B cell (primary cell): ENCODE results near the gene STAT1. TPM values are rescaled to one million over a fixed set of nuclear protein-coding genes. Genes with fewer than 3 reads are reported as not detected.

Experiments used
- ATAC-seq: fragments of 200-7000 bp; cut with Tn5 transposase; one replicate; pipeline ENCODE4 v1.10.0; 2021; ENCODE audit warnings: low read depth, mild to moderate bottlenecking, moderate number of reproducible peaks, moderate library complexity
- CTCF ChIA-PET: fragments of 350-600 bp; sonication (Branson Sonifier 250); formaldehyde crosslinking; loops from one replicate; lab custom pipeline; 2021; ENCODE audit warnings: antibody characterized with exemption, inconsistent platforms; lab: Charles Lee
- POLR2A ChIA-PET: fragments of 350-600 bp; sonication (Branson Sonifier 250); formaldehyde crosslinking; loops from one replicate; lab custom pipeline; 2021; ENCODE audit warnings: antibody characterized with exemption; lab: Charles Lee
- DNase-seq: peaks from one replicate; pipeline ENCODE4 v3.0.0; 2013
- H2AFZ ChIP-seq: 2 replicates; pipeline ENCODE4 v1.6.1; 2012; ENCODE audit warnings: mild to moderate bottlenecking, low read depth, low read length; ENCODE audit not compliant: insufficient read depth, poor library complexity, severe bottlenecking
- H3K27ac ChIP-seq, 2 donors: 1 replicate in 1 of 2; 2 replicates in 1 of 2; pipeline ENCODE4 v1.5.1; 2012 to 2013; ENCODE audit warnings: low read length in 2 of 2, mild to moderate bottlenecking in 2 of 2, moderate library complexity in 1 of 2
- H3K27me3 ChIP-seq, 4 experiments: fragments of 200-600 bp in 1 of 4; sonication (generic) in 1 of 4; replicated peaks in 1 of 4; 1 replicate in 2 of 4; 2 replicates in 2 of 4; pipeline versions ENCODE4 v1.6.1 to v1.7.0; 2013 to 2016; ENCODE audit warnings: low read length in 3 of 4, mild to moderate bottlenecking in 2 of 4, mixed read lengths in 1 of 4, moderate library complexity in 1 of 4; ENCODE audit not compliant: insufficient read depth in 4 of 4, control insufficient read depth in 3 of 4; ENCODE audit errors: control extremely low read depth in 1 of 4
- H3K36me3 ChIP-seq, 2 experiments: replicated peaks in 1 of 2; 1 replicate in 1 of 2; 2 replicates in 1 of 2; pipeline versions ENCODE4 v1.6.1 to v1.7.1; 2013; ENCODE audit warnings: low read length in 1 of 2; ENCODE audit not compliant: insufficient read depth in 2 of 2, control insufficient read depth in 1 of 2; ENCODE audit errors: control extremely low read depth in 1 of 2, extremely low read depth in 1 of 2
- H3K4me1 ChIP-seq, 2 donors: fragments of 200-600 bp in 1 of 2; sonication (generic) in 1 of 2; 1 replicate in 1 of 2; 2 replicates in 1 of 2; pipeline versions ENCODE4 v1.5.1 to v1.6.1; 2013 to 2017; ENCODE audit warnings: low read length in 2 of 2; ENCODE audit not compliant: control insufficient read depth in 2 of 2, insufficient read depth in 2 of 2
- H3K4me2 ChIP-seq: replicated peaks from 2 replicates; pipeline ENCODE3; 2012; ENCODE audit warnings: mild to moderate bottlenecking, low read depth, low read length; ENCODE audit not compliant: poor library complexity, severe bottlenecking
- H3K4me3 ChIP-seq, 5 experiments: fragments of 200-600 bp in 1 of 5; sonication (generic) in 1 of 5; 1 replicate in 3 of 5; 2 replicates in 2 of 5; pipeline versions ENCODE4 v1.5.1 to v1.7.0; 2011 to 2016; ENCODE audit warnings: low read length in 4 of 5, mild to moderate bottlenecking in 4 of 5, low read depth in 2 of 5, control low read depth in 1 of 5, moderate library complexity in 1 of 5; ENCODE audit not compliant: insufficient read depth in 1 of 5; ENCODE audit errors: control extremely low read depth in 1 of 5, extremely low read depth in 1 of 5
- H3K79me2 ChIP-seq: fragments of 200-600 bp; sonication (generic); one replicate; pipeline ENCODE4 v1.6.0; 2016; ENCODE audit warnings: low read length; ENCODE audit not compliant: control insufficient read depth, insufficient read depth
- H3K9ac ChIP-seq: fragments of 200-600 bp; sonication (generic); 2 replicates; pipeline ENCODE4 v1.6.1; 2017; ENCODE audit warnings: mild to moderate bottlenecking, low read length, moderate library complexity
- H3K9me3 ChIP-seq, 3 donors: one replicate each; pipeline versions ENCODE4 v1.6.1 to v1.7.1; 2013; ENCODE audit warnings: low read length in 2 of 3; ENCODE audit not compliant: control insufficient read depth in 2 of 3, insufficient read depth in 1 of 3; ENCODE audit errors: control extremely low read depth in 1 of 3
- H4K20me1 ChIP-seq: 2 replicates; pipeline ENCODE4 v1.6.0; 2012; ENCODE audit warnings: mild to moderate bottlenecking, low read length; ENCODE audit not compliant: insufficient read depth, control insufficient read depth, poor library complexity, severe bottlenecking
- H3K27ac Mint-ChIP-seq: one replicate; pipeline ENCODE4 v1.8.0; 2021; ENCODE audit warnings: mixed read lengths
- H3K27me3 Mint-ChIP-seq: one replicate; pipeline ENCODE4 v1.8.0; 2021; ENCODE audit warnings: mixed read lengths
- H3K4me1 Mint-ChIP-seq: one replicate; pipeline ENCODE4 v1.8.0; 2021; ENCODE audit warnings: mixed read lengths
- H3K4me3 Mint-ChIP-seq: one replicate; pipeline ENCODE4 v1.8.0; 2021; ENCODE audit warnings: mixed read lengths
- H3K9me3 Mint-ChIP-seq: one replicate; pipeline ENCODE4 v1.8.0; 2022; ENCODE audit warnings: mixed read lengths; ENCODE audit not compliant: insufficient read depth
- CTCF ChIP-seq: fragments of 200-600 bp; IDR thresholded peaks from one replicate; pipeline ENCODE4 v1.8.0; 2022; ENCODE audit warnings: antibody characterized with exemption, mild to moderate bottlenecking
- EZH2 ChIP-seq: IDR thresholded peaks from 2 replicates; pipeline ENCODE4 v1.6.1; 2012; ENCODE audit warnings: borderline replicate concordance, low read depth, mild to moderate bottlenecking, moderate library complexity, low read length; ENCODE audit not compliant: insufficient read depth, poor library complexity, severe bottlenecking
- WGBS: methylation state at CpG from one replicate; pipeline ENCODE4 v1.1.5; 2013; ENCODE audit warnings: missing lambda C conversion rate; ENCODE audit not compliant: insufficient coverage; 5-methylcytosine and 5-hydroxymethylcytosine counted together
- intact Hi-C: fragments of 100-400 bp; cut with micrococcal nuclease; formaldehyde crosslinking; loops from one replicate; pipeline ENCODE4 v1.10.0; 2022
- polyA plus RNA-seq: library from polyadenylated mRNA; depleted of rRNA; stranded (reverse); fragments of >200 nt; gene quantifications from 2 replicates; pipeline ENCODE4 v1.2.3, GENCODE V29; 2012
- total RNA-seq, 2 donors: library from RNA; stranded (reverse); fragments of 120-200 nt in 1 of 2; gene quantifications; 1 replicate in 1 of 2; 2 replicates in 1 of 2; pipeline versions ENCODE4 v1.2.3 to v1.2.4, GENCODE V29; 2013 to 2022

Gene STAT1
- total and polyA plus RNA-seq, 2 donors (not counting 1 experiment from before 2014, with no cell fraction given), result 20.5 to 50.9 TPM

- H3K27me3 ChIP-seq, result no peaks in the 10 kb centered on the region
- no peak for ATAC-seq
- DNase-seq, result no peak
- no peaks in the 10 kb centered on the region for H3K4me1 ChIP-seq
- Mint-ChIP-seq H3K27ac (no peak overlapping the region), H3K4me1 (no peaks in the 10 kb centered on the region), H3K27me3 (no peaks in the 10 kb centered on the region), H3K4me3 (no peak overlapping the region), H3K9me3 (no peaks in the 10 kb centered on the region)
- no peak overlapping the region for H3K9ac ChIP-seq
- CTCF ChIA-PET, result no interaction called here
- 100% methylated on average over 4 of the region's 11 CpGs for WGBS
- no peak overlapping the region for H2AFZ ChIP-seq
- no peak for TF ChIP-seq EZH2
- no peak for TF ChIP-seq CTCF
- H3K4me2 ChIP-seq, result no peak overlapping the region
- intact Hi-C loops, result loop anchor here (5.0 kb wide), 1 partner anchor 37 kb away; no protein-coding TSS in a partner anchor
- POLR2A ChIA-PET, result no interaction called here
- H3K36me3 ChIP-seq, result peaks cover 15 to 97% of the 10 kb centered on the region in 2 experiments
- no peak overlapping the region for H3K27ac ChIP-seq
- no peak overlapping the region for H3K4me3 ChIP-seq
- H4K20me1 ChIP-seq, result no peaks in the 10 kb centered on the region
- no peaks in the 10 kb centered on the region for H3K9me3 ChIP-seq
- no peaks in the 10 kb centered on the region for H3K79me2 ChIP-seq
These were observed 40.0 kb downstream of the STAT1 start for GRCh38 chr2:190973726-190974628.

- WGBS, result no CpG with 5 or more reads among the region's 1 CpG
These were observed 40.7 kb downstream of the STAT1 start for GRCh38 chr2:190973262-190973661.

More at GRCh38 chr2:190973262-190973661, 40.7 kb downstream of the STAT1 start:
- TF ChIP-seq EZH2 (no peak), CTCF (no peak)
- intact Hi-C loops, result loop anchor here (5.0 kb wide), 1 partner anchor 36 kb away; no protein-coding TSS in a partner anchor
- H3K27ac Mint-ChIP-seq, result no peak overlapping the region
- Histone ChIP-seq H3K36me3 (peaks cover 12 to 97% of the 10 kb centered on the region in 2 experiments), H3K4me3 (no peak overlapping the region), H2AFZ (no peak overlapping the region), H4K20me1 (no peaks in the 10 kb centered on the region), H3K4me2 (no peak overlapping the region), H3K9ac (no peak overlapping the region), H3K27me3 (no peaks in the 10 kb centered on the region), H3K4me1 (no peaks in the 10 kb centered on the region), H3K9me3 (no peaks in the 10 kb centered on the region), H3K27ac (peak overlapping the region in 1 of 2 donors; percentile 11), H3K79me2 (no peaks in the 10 kb centered on the region)
- ATAC-seq, result no peak
- POLR2A ChIA-PET, result no interaction called here
- H3K4me3 Mint-ChIP-seq, result no peak overlapping the region
- DNase-seq, result no peak
- no peaks in the 10 kb centered on the region for H3K4me1 Mint-ChIP-seq
- H3K27me3 Mint-ChIP-seq, result no peaks in the 10 kb centered on the region
- H3K9me3 Mint-ChIP-seq, result no peaks in the 10 kb centered on the region
- CTCF ChIA-PET, result interaction anchor here (0.7 to 1.0 kb wide), 2 partner anchors 79 to 122 kb away, joined by 3 to 4 read pairs; no protein-coding TSS in a partner anchor
